Left lobe of liver (tissue), 2 donors: ENCODE data around the gene STX11. TPM values are rescaled to one million over a fixed set of nuclear protein-coding genes. Genes with fewer than 3 reads are reported as not detected.

ENCODE experiments used
- ATAC-seq: fragments of 200-7000 bp; cut with Tn5 transposase; one replicate; pipeline ENCODE4 v1.9.1; 2020; ENCODE audit warnings: mild to moderate bottlenecking, moderate library complexity
- DNase-seq: peaks from one replicate; pipeline ENCODE4 v3.0.0-alpha.2; 2020; ENCODE audit warnings: low spot score
- total RNA-seq: library from RNA; stranded (reverse); gene quantifications from one replicate; pipeline ENCODE4 v1.2.1, GENCODE V29; 2021
- donor health status: DM: no; HTN: no; CAD: no; lungs with moderate emphysema.
- donor health status: DM: no; HTN: yes; CAD: no.

STX11 gene
- total RNA-seq, 1 donor from 2014 or later, result 0.75 TPM

- ATAC-seq (no peak), DNase-seq (no peak)
Measured at GRCh38 chr6:144211160-144211559, 60.8 kb downstream of the STX11 start.

- no peak for ATAC-seq
- DNase-seq, result no peak
Measured at GRCh38 chr6:144213315-144213714, 63.0 kb downstream of the STX11 start.

- no peak for ATAC-seq
Measured at GRCh38 chr6:144214029-144214428, 63.7 kb downstream of the STX11 start.

GRCh38 chr6:144214622-144215401, 64.5 kb downstream of the STX11 start:
- ATAC-seq, result no peak
- DNase-seq, result no peak

More at GRCh38 chr6:144214029-144214428, 63.7 kb downstream of the STX11 start:
- no peak for DNase-seq

- DNase-seq, result no peak
- peak; percentile 18 for ATAC-seq
Measured at GRCh38 chr6:144215402-144215931, 65.2 kb downstream of the STX11 start.

GRCh38 chr6:144215932-144216667, 65.8 kb downstream of the STX11 start:
- DNase-seq (peak; percentile 95), ATAC-seq (peak; percentile 89)

- DNase-seq, result no peak
- peak; percentile 54 for ATAC-seq
Measured at GRCh38 chr6:144216668-144217218, 66.4 kb downstream of the STX11 start.

- DNase-seq, result no peak
- ATAC-seq, result no peak
Measured at GRCh38 chr6:144217264-144217663, 66.9 kb downstream of the STX11 start.

GRCh38 chr6:144217797-144218196, 67.5 kb downstream of the STX11 start:
- no peak for DNase-seq
- no peak for ATAC-seq

- no peak for DNase-seq
- no peak for ATAC-seq
Measured at GRCh38 chr6:144219056-144219685, 68.9 kb downstream of the STX11 start.

- DNase-seq (no peak), ATAC-seq (no peak)
Measured at GRCh38 chr6:144220031-144220790, 69.9 kb downstream of the STX11 start.

GRCh38 chr6:144223686-144224085, 73.4 kb downstream of the STX11 start:
- DNase-seq (no peak), ATAC-seq (no peak)

- ATAC-seq (no peak), DNase-seq (no peak)
Measured at GRCh38 chr6:144231721-144232120, 81.4 kb downstream of the STX11 start.

- ATAC-seq (no peak), DNase-seq (no peak)
Measured at GRCh38 chr6:144232176-144232831, 82.0 kb downstream of the STX11 start.

GRCh38 chr6:144232832-144233230, 82.5 kb downstream of the STX11 start:
- no peak for DNase-seq
- ATAC-seq, result no peak

- ATAC-seq, result no peak
- DNase-seq, result no peak
Measured at GRCh38 chr6:144234399-144234798, 84.1 kb downstream of the STX11 start.

- ATAC-seq (no peak), DNase-seq (no peak)
Measured at GRCh38 chr6:144234935-144235334, 84.6 kb downstream of the STX11 start.
